Prostate gland (tissue), 2 donors: ENCODE measurements around the gene TMEM271.

Experiments
- POLR2A ChIP-seq: fragments of 450-650 bp; IDR thresholded peaks from one replicate; pipeline ENCODE4 v1.6.1; 2016; ENCODE audit warnings: antibody characterized with exemption, mild to moderate bottlenecking
- POLR2AphosphoS5 ChIP-seq: sonication (generic); formaldehyde crosslinking; IDR thresholded peaks from one replicate; pipeline ENCODE4 v1.6.1; 2017; ENCODE audit warnings: antibody characterized with exemption
- TF ChIP-seq, protein P1 (sequence below), 4 experiments: fragments of 200-600 bp in 2 of 4; fragments of 450-650 bp in 2 of 4; sonication (generic) in 2 of 4; IDR thresholded peaks; 1 replicate in 3 of 4; 2 replicates in 1 of 4; pipeline ENCODE4 v1.5.1; 2016 to 2019; ENCODE audit warnings: antibody characterized with exemption in 4 of 4, mild to moderate bottlenecking in 2 of 4, moderate library complexity in 2 of 4

DNA sequence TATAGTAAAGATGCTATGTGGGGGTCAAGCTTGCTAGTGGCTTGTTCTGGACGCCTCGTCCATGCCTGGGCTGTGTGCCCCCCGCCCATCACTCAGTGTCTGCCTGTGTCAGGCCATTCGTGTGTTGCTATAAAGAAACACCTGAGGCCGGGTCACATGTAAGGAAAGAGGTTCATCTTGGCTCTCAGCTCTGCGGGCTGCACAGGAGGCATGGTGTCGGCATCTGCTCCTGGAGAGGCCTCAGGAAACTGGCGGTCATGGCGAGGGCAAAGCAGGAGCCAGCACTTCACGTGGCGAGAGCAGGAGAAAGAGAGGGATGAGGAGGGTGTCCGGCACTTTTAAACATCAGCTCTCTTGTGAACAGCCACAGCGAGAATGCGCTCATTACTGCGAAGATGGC is 51.9 kb downstream of the TMEM271 start:
- TF ChIP-seq, protein P1, sequence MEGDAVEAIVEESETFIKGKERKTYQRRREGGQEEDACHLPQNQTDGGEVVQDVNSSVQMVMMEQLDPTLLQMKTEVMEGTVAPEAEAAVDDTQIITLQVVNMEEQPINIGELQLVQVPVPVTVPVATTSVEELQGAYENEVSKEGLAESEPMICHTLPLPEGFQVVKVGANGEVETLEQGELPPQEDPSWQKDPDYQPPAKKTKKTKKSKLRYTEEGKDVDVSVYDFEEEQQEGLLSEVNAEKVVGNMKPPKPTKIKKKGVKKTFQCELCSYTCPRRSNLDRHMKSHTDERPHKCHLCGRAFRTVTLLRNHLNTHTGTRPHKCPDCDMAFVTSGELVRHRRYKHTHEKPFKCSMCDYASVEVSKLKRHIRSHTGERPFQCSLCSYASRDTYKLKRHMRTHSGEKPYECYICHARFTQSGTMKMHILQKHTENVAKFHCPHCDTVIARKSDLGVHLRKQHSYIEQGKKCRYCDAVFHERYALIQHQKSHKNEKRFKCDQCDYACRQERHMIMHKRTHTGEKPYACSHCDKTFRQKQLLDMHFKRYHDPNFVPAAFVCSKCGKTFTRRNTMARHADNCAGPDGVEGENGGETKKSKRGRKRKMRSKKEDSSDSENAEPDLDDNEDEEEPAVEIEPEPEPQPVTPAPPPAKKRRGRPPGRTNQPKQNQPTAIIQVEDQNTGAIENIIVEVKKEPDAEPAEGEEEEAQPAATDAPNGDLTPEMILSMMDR (IDR thresholded peaks at IDR 0.05): no peak
- no peak for TF ChIP-seq POLR2AphosphoS5
- no peak for TF ChIP-seq POLR2A
